ENCODE measurements around the gene ASAP2.

ASAP2 gene

GRCh38 chr2:9294764-9295163 is 88.2 kb downstream of the ASAP2 start:
- TF ChIP-seq CTCF (IDR thresholded peaks at IDR 0.05; ENCODE audit: low read depth, low read length, missing control alignments), result no peak
- in situ Hi-C loops (cut with HindIII; ENCODE audit: low sequenced_read_pairs), result loop anchor here (5.0 kb wide), 1 partner anchor 87 kb away; the partner anchor contains the start of gene ASAP2
- no peak overlapping the region for H3K4me3 ChIP-seq (ENCODE audit: low read depth, low read length)
- no peak for DNase-seq (ENCODE audit: low read depth)

GRCh38 chr2:9296559-9296958 is 89.9 kb downstream of the ASAP2 start:
- no peak for DNase-seq (ENCODE audit: low read depth)
- TF ChIP-seq CTCF (IDR thresholded peaks at IDR 0.05; ENCODE audit: low read depth, low read length, missing control alignments), result no peak
- in situ Hi-C loops (cut with HindIII; ENCODE audit: low sequenced_read_pairs), result no loop called here
- no peak overlapping the region for H3K4me3 ChIP-seq (ENCODE audit: low read depth, low read length)

- TF ChIP-seq CTCF (IDR thresholded peaks at IDR 0.05; ENCODE audit: low read depth, low read length, missing control alignments), result no peak
- no peak overlapping the region for H3K4me3 ChIP-seq (ENCODE audit: low read depth, low read length)
- DNase-seq (ENCODE audit: low read depth), result no peak
- in situ Hi-C loops (cut with HindIII; ENCODE audit: low sequenced_read_pairs), result no loop called here
These were observed 90.5 kb downstream of the ASAP2 start for GRCh38 chr2:9297156-9297555.

GRCh38 chr2:9297807-9298206 is 91.2 kb downstream of the ASAP2 start:
- TF ChIP-seq CTCF (IDR thresholded peaks at IDR 0.05; ENCODE audit: low read depth, low read length, missing control alignments), result no peak
- no peak for DNase-seq (ENCODE audit: low read depth)
- no peak overlapping the region for H3K4me3 ChIP-seq (ENCODE audit: low read depth, low read length)
- in situ Hi-C loops (cut with HindIII; ENCODE audit: low sequenced_read_pairs), result no loop called here

- no peak overlapping the region for H3K4me3 ChIP-seq (ENCODE audit: low read depth, low read length)
- TF ChIP-seq CTCF (IDR thresholded peaks at IDR 0.05; ENCODE audit: low read depth, low read length, missing control alignments), result no peak
- in situ Hi-C loops (cut with HindIII; ENCODE audit: low sequenced_read_pairs), result no loop called here
- no peak for DNase-seq (ENCODE audit: low read depth)
These were observed 92.0 kb downstream of the ASAP2 start for GRCh38 chr2:9298583-9298982.

GRCh38 chr2:9299161-9300100 is 92.8 kb downstream of the ASAP2 start:
- TF ChIP-seq CTCF (IDR thresholded peaks at IDR 0.05; ENCODE audit: low read depth, low read length, missing control alignments), result no peak
- in situ Hi-C loops (cut with HindIII; ENCODE audit: low sequenced_read_pairs), result no loop called here
- no peak overlapping the region for H3K4me3 ChIP-seq (ENCODE audit: low read depth, low read length)
- DNase-seq (ENCODE audit: low read depth), result no peak
